Transverse colon (tissue), 4 donors: Measurements from ENCODE around the gene SP7.

ENCODE experiments used
- EP300 ChIP-seq: sonication (generic); formaldehyde crosslinking; IDR thresholded peaks from one replicate; pipeline ENCODE4 v1.6.1; 2017; ENCODE audit warnings: antibody characterized with exemption, low read depth
- POLR2A ChIP-seq: fragments of 450-650 bp; IDR thresholded peaks from one replicate; pipeline ENCODE4 v1.6.1; 2016; ENCODE audit warnings: antibody characterized with exemption, mild to moderate bottlenecking, moderate library complexity
- POLR2AphosphoS5 ChIP-seq, 3 donors: sonication (generic); formaldehyde crosslinking; IDR thresholded peaks; one replicate each; pipeline ENCODE4 v1.6.1; 2016; ENCODE audit warnings: antibody characterized with exemption in 3 of 3
- TF ChIP-seq, protein P1 (sequence below), 5 experiments: fragments of 200-600 bp in 3 of 5; fragments of 450-650 bp in 2 of 5; sonication (generic) in 3 of 5; IDR thresholded peaks; 1 replicate in 2 of 5; 2 replicates in 3 of 5; pipeline ENCODE4 v1.5.1; 2016 to 2017; ENCODE audit warnings: antibody characterized with exemption in 5 of 5, inconsistent platforms in 3 of 5, mild to moderate bottlenecking in 2 of 5, moderate library complexity in 1 of 5

GRCh38 chr12:53313996-53314395, 22.2 kb downstream of the SP7 start:
- TF ChIP-seq, protein P1, sequence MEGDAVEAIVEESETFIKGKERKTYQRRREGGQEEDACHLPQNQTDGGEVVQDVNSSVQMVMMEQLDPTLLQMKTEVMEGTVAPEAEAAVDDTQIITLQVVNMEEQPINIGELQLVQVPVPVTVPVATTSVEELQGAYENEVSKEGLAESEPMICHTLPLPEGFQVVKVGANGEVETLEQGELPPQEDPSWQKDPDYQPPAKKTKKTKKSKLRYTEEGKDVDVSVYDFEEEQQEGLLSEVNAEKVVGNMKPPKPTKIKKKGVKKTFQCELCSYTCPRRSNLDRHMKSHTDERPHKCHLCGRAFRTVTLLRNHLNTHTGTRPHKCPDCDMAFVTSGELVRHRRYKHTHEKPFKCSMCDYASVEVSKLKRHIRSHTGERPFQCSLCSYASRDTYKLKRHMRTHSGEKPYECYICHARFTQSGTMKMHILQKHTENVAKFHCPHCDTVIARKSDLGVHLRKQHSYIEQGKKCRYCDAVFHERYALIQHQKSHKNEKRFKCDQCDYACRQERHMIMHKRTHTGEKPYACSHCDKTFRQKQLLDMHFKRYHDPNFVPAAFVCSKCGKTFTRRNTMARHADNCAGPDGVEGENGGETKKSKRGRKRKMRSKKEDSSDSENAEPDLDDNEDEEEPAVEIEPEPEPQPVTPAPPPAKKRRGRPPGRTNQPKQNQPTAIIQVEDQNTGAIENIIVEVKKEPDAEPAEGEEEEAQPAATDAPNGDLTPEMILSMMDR (IDR thresholded peaks at IDR 0.05): no peak
- TF ChIP-seq POLR2A (no peak), POLR2AphosphoS5 (IDR thresholded peaks at IDR 0.05) (no peak), EP300 (no peak)
